Activated CD4-positive, alpha-beta memory T cell treated with anti-CD3 and anti-CD28 coated beads for 36 hours (primary cell): ENCODE measurements around the gene MIPEP. TPM values are rescaled to one million over a fixed set of nuclear protein-coding genes. Genes with fewer than 3 reads are reported as not detected.

Experiments
- CTCF ChIA-PET: fragments of 350-600 bp; sonication (Branson Sonifier 250); formaldehyde crosslinking; loops from one replicate; lab custom pipeline; 2021; ENCODE audit warnings: antibody characterized with exemption, inconsistent platforms; lab: Charles Lee
- POLR2A ChIA-PET: fragments of 350-600 bp; sonication (Branson Sonifier 250); formaldehyde crosslinking; loops from one replicate; lab custom pipeline; 2021; ENCODE audit warnings: antibody characterized with exemption; lab: Charles Lee
- DNase-seq: peaks from one replicate; pipeline ENCODE4 v3.0.0-alpha.2; 2020
- H3K27ac Mint-ChIP-seq: one replicate; pipeline ENCODE4 v1.8.0; 2021; ENCODE audit warnings: mixed read lengths
- H3K27me3 Mint-ChIP-seq: one replicate; pipeline ENCODE4 v1.8.0; 2021; ENCODE audit warnings: mixed read lengths
- H3K36me3 Mint-ChIP-seq: one replicate; pipeline ENCODE4 v1.8.0; 2021; ENCODE audit warnings: mixed read lengths
- H3K4me1 Mint-ChIP-seq: one replicate; pipeline ENCODE4 v1.8.0; 2021; ENCODE audit warnings: low read depth, mixed read lengths
- H3K4me3 Mint-ChIP-seq: one replicate; pipeline ENCODE4 v1.8.0; 2021; ENCODE audit warnings: mild to moderate bottlenecking, mixed read lengths
- H3K9me3 Mint-ChIP-seq: one replicate; pipeline ENCODE4 v1.8.0; 2021; ENCODE audit warnings: mixed read lengths
- intact Hi-C: fragments of 100-400 bp; cut with micrococcal nuclease; formaldehyde crosslinking; loops from one replicate; pipeline ENCODE4 v1.15.1; 2023
- total RNA-seq, 2 experiments: library from RNA; stranded (reverse); gene quantifications; one replicate each; pipeline ENCODE4 v1.2.3, GENCODE V29; 2021

MIPEP gene
- total RNA-seq, 2 experiments from 2014 or later = 16.6 to 16.7 TPM

- no peaks in the 10 kb centered on the region for H3K9me3 Mint-ChIP-seq
- no peak overlapping the region for H3K4me3 Mint-ChIP-seq
- no peak overlapping the region for H3K27ac Mint-ChIP-seq
- no peak for DNase-seq
- H3K4me1 Mint-ChIP-seq = no peaks in the 10 kb centered on the region
- H3K36me3 Mint-ChIP-seq = peaks cover 6% of the 10 kb centered on the region
- no peaks in the 10 kb centered on the region for H3K27me3 Mint-ChIP-seq
- intact Hi-C loops = no loop called here
- POLR2A ChIA-PET = no interaction called here
- CTCF ChIA-PET = no interaction called here
Measured at GRCh38 chr13:23730251-23730650, 158.9 kb downstream of the MIPEP start.

DNA sequence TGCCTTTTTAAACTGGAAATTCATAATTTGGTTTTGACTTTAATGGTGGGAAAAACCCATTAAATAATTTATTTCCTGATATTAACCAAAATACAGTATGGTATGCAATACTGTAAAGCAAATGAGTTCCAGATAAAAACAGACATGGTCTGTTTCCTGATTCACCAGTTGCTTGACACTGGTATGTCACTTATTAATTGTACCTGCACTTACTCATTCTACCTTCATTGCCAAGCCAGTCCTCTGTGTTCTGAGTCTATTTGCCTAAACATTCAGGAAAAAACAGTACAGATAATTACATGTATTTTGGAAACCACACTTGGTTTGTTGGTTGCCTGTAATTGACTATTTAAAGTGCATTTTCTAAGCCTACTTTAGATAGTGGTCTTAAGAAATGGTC is 159.7 kb downstream of the MIPEP start:
- Mint-ChIP-seq H3K9me3 (no peaks in the 10 kb centered on the region), H3K27ac (no peak overlapping the region), H3K36me3 (peaks cover 6% of the 10 kb centered on the region), H3K4me3 (no peak overlapping the region), H3K27me3 (no peaks in the 10 kb centered on the region), H3K4me1 (no peaks in the 10 kb centered on the region)
- intact Hi-C loops = no loop called here
- DNase-seq = no peak
- ChIA-PET POLR2A (no interaction called here), CTCF (no interaction called here)

DNA sequence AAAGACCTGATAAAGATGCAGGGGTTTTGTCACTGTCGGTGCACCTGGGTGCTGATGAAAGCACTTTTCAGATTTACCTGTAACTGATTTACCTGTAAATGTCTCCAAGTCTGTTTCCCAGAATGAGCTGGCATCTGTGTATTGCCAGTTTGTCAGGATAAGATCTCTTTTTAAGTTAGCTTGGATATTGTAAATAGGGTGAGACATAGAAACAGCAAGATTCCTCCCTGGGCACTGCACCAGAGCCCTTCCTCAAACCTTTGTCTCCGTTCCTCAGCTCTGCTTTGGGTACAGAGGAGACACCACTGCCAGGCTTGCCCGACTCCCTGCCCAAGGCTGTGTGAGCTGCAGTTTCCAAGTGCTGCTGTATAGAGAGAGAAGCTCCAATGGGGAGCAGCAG is 160.4 kb downstream of the MIPEP start:
- ChIA-PET POLR2A (interaction anchor here (0.7 kb wide), 1 partner anchor 94 kb away, joined by 3 read pairs; no protein-coding TSS in a partner anchor), CTCF (no interaction called here)
- H3K36me3 Mint-ChIP-seq = peaks cover 6% of the 10 kb centered on the region
- no peaks in the 10 kb centered on the region for H3K9me3 Mint-ChIP-seq
- H3K27me3 Mint-ChIP-seq = no peaks in the 10 kb centered on the region
- no peaks in the 10 kb centered on the region for H3K4me1 Mint-ChIP-seq
- no peak overlapping the region for H3K4me3 Mint-ChIP-seq
- intact Hi-C loops = no loop called here
- DNase-seq = no peak
- no peak overlapping the region for H3K27ac Mint-ChIP-seq

GRCh38 chr13:23725922-23726321 is 163.3 kb downstream of the MIPEP start:
- Mint-ChIP-seq H3K4me1 (no peaks in the 10 kb centered on the region), H3K9me3 (no peaks in the 10 kb centered on the region), H3K4me3 (no peak overlapping the region), H3K27ac (no peak overlapping the region), H3K27me3 (no peaks in the 10 kb centered on the region), H3K36me3 (peaks cover 6% of the 10 kb centered on the region)
- intact Hi-C loops = no loop called here
- ChIA-PET CTCF (no interaction called here), POLR2A (no interaction called here)
- no peak for DNase-seq

GRCh38 chr13:23724196-23724970 is 164.8 kb downstream of the MIPEP start:
- POLR2A ChIA-PET = no interaction called here
- H3K4me3 Mint-ChIP-seq = no peak overlapping the region
- intact Hi-C loops = no loop called here
- H3K27ac Mint-ChIP-seq = no peak overlapping the region
- CTCF ChIA-PET = no interaction called here
- no peaks in the 10 kb centered on the region for H3K9me3 Mint-ChIP-seq
- DNase-seq = no peak
- H3K27me3 Mint-ChIP-seq = no peaks in the 10 kb centered on the region
- peaks cover 1% of the 10 kb centered on the region for H3K4me1 Mint-ChIP-seq
- H3K36me3 Mint-ChIP-seq = peaks cover 6% of the 10 kb centered on the region

DNA sequence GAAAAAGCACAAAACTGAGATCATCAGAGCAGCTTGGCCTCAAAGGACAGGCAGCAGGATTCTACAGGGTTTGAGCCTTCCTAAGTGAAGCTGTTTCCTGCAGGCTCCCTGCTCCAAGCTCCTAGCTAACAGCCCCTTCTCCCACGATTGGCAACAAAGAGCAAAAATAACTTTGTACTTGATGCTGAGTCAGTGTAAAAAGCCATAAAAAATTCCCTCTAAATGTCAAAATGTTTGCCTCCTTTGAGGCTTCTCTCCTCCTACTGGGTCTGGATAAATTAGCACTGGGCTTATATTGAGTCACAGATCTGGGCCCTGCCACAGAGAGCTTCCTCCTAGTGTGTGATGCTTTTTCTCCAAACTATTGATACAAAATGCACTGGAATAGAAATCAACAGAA is 165.7 kb downstream of the MIPEP start:
- DNase-seq = no peak
- ChIA-PET CTCF (interaction anchor here (0.7 kb wide), 1 partner anchor 245 kb away, joined by 3 read pairs; no protein-coding TSS in a partner anchor), POLR2A (no interaction called here)
- Mint-ChIP-seq H3K4me1 (peaks cover 10% of the 10 kb centered on the region), H3K36me3 (no peaks in the 10 kb centered on the region), H3K27me3 (no peaks in the 10 kb centered on the region), H3K9me3 (no peaks in the 10 kb centered on the region), H3K27ac (no peak overlapping the region), H3K4me3 (no peak overlapping the region)
- intact Hi-C loops = no loop called here

- no peak overlapping the region for H3K27ac Mint-ChIP-seq
- H3K36me3 Mint-ChIP-seq = no peaks in the 10 kb centered on the region
- DNase-seq = no peak
- no peak overlapping the region for H3K4me3 Mint-ChIP-seq
- no peaks in the 10 kb centered on the region for H3K9me3 Mint-ChIP-seq
- no peaks in the 10 kb centered on the region for H3K27me3 Mint-ChIP-seq
- POLR2A ChIA-PET = no interaction called here
- H3K4me1 Mint-ChIP-seq = peaks cover 11% of the 10 kb centered on the region
- CTCF ChIA-PET = interaction anchor here (0.7 kb wide), 1 partner anchor 246 kb away, joined by 3 read pairs; no protein-coding TSS in a partner anchor
- intact Hi-C loops = no loop called here
Measured at GRCh38 chr13:23722726-23723453, 166.3 kb downstream of the MIPEP start.

GRCh38 chr13:23718996-23719395 is 170.2 kb downstream of the MIPEP start:
- Mint-ChIP-seq H3K36me3 (no peaks in the 10 kb centered on the region), H3K27ac (no peak overlapping the region), H3K9me3 (no peaks in the 10 kb centered on the region), H3K4me3 (no peak overlapping the region), H3K27me3 (no peaks in the 10 kb centered on the region), H3K4me1 (peaks cover 13% of the 10 kb centered on the region)
- ChIA-PET CTCF (interaction anchor here (0.9 kb wide), 1 partner anchor 152 kb away, joined by 4 read pairs; no protein-coding TSS in a partner anchor), POLR2A (no interaction called here)
- intact Hi-C loops = loop anchor here (5.0 kb wide), 1 partner anchor 153 kb away; no protein-coding TSS in a partner anchor
- DNase-seq = no peak

DNA sequence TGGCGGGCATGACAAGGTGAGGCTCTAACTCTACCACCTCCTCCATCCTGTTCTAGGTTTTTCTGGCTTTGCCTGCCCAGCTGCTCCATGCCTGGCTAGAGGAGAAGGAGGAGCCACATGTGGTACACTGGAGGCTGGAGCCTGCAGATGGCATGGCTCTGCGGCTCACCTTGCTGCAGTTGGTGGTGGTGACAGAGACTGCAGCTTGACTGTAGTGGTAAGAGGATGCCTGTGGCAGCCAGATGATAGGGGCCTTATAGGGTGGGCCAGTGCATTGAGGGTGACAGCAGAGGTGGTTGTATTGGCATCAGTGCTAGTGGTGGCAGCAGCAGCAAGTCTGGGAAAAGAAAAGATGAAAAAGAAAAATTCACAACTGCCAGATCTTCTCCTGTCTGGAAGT is 172.8 kb downstream of the MIPEP start:
- H3K27ac Mint-ChIP-seq = no peak overlapping the region
- peaks cover 1% of the 10 kb centered on the region for H3K27me3 Mint-ChIP-seq
- H3K9me3 Mint-ChIP-seq = peaks cover 7% of the 10 kb centered on the region
- no peaks in the 10 kb centered on the region for H3K36me3 Mint-ChIP-seq
- intact Hi-C loops = loop anchor here (5.0 kb wide), 1 partner anchor 156 kb away; no protein-coding TSS in a partner anchor
- H3K4me1 Mint-ChIP-seq = peaks cover 13% of the 10 kb centered on the region
- H3K4me3 Mint-ChIP-seq = no peak overlapping the region
- DNase-seq = no peak
- ChIA-PET CTCF (interaction anchor here (0.5 to 1.2 kb wide), 2 partner anchors 142 to 478 kb away, joined by 3 to 4 read pairs; no protein-coding TSS in a partner anchor), POLR2A (no interaction called here)

DNA sequence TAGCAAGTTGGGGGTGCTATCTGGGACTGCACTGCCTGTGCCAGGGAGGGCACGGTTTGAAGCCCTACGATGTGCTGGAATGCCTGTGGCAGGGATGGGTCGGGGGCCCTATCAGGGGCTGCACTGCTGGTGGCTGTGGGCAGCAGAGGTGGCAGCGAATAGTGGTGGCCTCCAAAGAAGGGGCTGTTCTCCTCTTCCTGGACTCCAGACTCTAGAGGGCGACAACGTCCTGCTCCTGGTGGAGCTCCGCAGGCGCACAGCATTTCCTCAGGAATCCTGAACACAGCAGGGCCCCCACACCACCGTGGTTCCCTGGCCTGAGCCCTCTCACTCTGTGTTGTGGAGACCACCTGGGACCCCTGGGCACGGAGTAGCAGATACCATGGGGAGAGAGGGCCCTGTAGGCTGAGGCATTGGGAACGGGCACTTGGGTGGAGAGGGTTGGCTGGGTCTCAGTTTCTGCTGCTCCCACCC is 173.4 kb downstream of the MIPEP start:
- peaks cover 1% of the 10 kb centered on the region for H3K27me3 Mint-ChIP-seq
- CTCF ChIA-PET = interaction anchor here (0.5 to 1.2 kb wide), 2 partner anchors 143 to 478 kb away, joined by 3 to 4 read pairs; no protein-coding TSS in a partner anchor
- peaks cover 7% of the 10 kb centered on the region for H3K9me3 Mint-ChIP-seq
- intact Hi-C loops = loop anchor here (5.0 kb wide), 1 partner anchor 157 kb away; no protein-coding TSS in a partner anchor
- peak; percentile 19 for DNase-seq
- POLR2A ChIA-PET = no interaction called here
- H3K4me3 Mint-ChIP-seq = no peak overlapping the region
- H3K4me1 Mint-ChIP-seq = peaks cover 13% of the 10 kb centered on the region
- H3K36me3 Mint-ChIP-seq = no peaks in the 10 kb centered on the region
- no peak overlapping the region for H3K27ac Mint-ChIP-seq

DNA sequence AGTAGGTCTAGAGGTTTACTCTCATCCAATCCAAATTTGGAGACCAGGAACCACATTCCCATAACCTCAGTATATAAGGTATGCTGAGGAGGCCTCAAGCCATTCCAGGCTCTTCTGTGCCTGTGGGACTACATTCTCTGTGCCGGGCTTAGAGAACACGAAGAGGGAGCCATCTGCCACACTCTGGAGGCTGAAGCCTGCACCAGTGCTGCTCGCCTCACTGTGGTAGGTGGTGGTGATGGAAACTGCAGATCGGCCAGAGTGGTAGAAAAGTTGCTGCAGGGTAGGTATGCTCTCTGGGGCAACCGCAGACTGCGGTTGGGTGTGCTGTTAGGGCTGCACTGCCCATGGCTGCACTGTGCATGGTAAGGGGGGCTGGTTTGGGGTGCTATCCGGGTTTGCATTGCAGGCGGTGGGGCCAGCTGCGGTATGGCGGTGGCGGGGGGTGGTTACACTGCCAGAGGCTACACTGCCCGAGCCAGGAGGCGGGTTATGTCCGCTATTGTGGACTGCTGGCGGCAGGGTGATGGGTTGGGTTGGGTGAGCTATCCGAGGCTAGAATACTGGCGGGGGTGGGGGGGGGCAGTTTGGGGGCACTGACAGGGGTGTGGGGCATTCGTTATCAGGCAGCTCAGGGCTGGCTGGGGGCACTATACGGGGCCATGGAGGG is 174.0 kb downstream of the MIPEP start:
- no peak for DNase-seq
- H3K36me3 Mint-ChIP-seq = no peaks in the 10 kb centered on the region
- H3K4me3 Mint-ChIP-seq = no peak overlapping the region
- peaks cover 7% of the 10 kb centered on the region for H3K9me3 Mint-ChIP-seq
- CTCF ChIA-PET = no interaction called here
- POLR2A ChIA-PET = no interaction called here
- peaks cover 1% of the 10 kb centered on the region for H3K27me3 Mint-ChIP-seq
- H3K27ac Mint-ChIP-seq = no peak overlapping the region
- H3K4me1 Mint-ChIP-seq = peaks cover 13% of the 10 kb centered on the region
- intact Hi-C loops = loop anchor here (5.0 kb wide), 1 partner anchor 157 kb away; no protein-coding TSS in a partner anchor
